HepG2 (cell line): Measurements from ENCODE around the gene DNAJB6. TPM values are rescaled to one million over a fixed set of nuclear protein-coding genes. Genes with fewer than 3 reads are reported as not detected.
"Not testable (repeated sequence)": the region's sequence is repeated elsewhere in the genome, so short reads cannot be mapped to it uniquely, and the experiment has no call there.

Experiments used
- ATAC-seq: fragments of 200-7000 bp; cut with Tn5 transposase; 3 replicates; pipeline ENCODE4 v1.9.1; 2020; ENCODE audit warnings: mild to moderate bottlenecking, moderate library complexity
- BruUV-seq: library from RNA; stranded (reverse); fragments of 400-500 nt; replicated peaks from 2 replicates; lab custom pipeline; 2021; lab: Mats Ljungman, UMichigan
- CTCF ChIA-PET: fragments of 300-600 bp; formaldehyde crosslinking; extraction: SDS; loops from one replicate; lab custom pipeline; 2021; ENCODE audit warnings: low total read pairs, inconsistent platforms, low intra/inter-chr PET ratio; lab: Yijun Ruan, JAX
- POLR2A ChIA-PET: fragments of 350-600 bp; sonication (Branson Sonifier 250); formaldehyde crosslinking; loops from one replicate; lab custom pipeline; 2020; ENCODE audit warnings: antibody characterized with exemption, inconsistent platforms; lab: Yijun Ruan, JAX
- DNase-seq: peaks from one replicate; pipeline ENCODE4 v3.0.0-alpha.2; 2015; ENCODE audit warnings: low spot score
- FAIRE-seq: peaks from 3 replicates; lab custom pipeline; 2011; peaks lifted over from hg19 to GRCh38; lab: Jason Lieb, UNC
- H2AFZ ChIP-seq: one replicate; pipeline ENCODE4 v1.6.1; 2011; ENCODE audit warnings: low read length, inconsistent platforms
- H3K27ac ChIP-seq: fragments of 300-600 bp; 3 replicates; pipeline ENCODE4 v1.8.0; 2011; ENCODE audit warnings: mixed run types, mild to moderate bottlenecking, mixed read lengths, low read length, inconsistent platforms; ENCODE audit not compliant: insufficient read depth; ENCODE audit errors: extremely low read length
- H3K27me3 ChIP-seq, 2 experiments: fragments of 200-600 bp in 1 of 2; 2 replicates in 1 of 2; 3 replicates in 1 of 2; pipeline versions ENCODE4 v1.6.0 to v1.8.0; 2011; ENCODE audit warnings: low read length in 2 of 2, mild to moderate bottlenecking in 2 of 2, moderate library complexity in 2 of 2, inconsistent platforms in 1 of 2; ENCODE audit not compliant: insufficient read depth in 2 of 2, control insufficient read depth in 1 of 2
- H3K36me3 ChIP-seq, 2 experiments: fragments of 200-600 bp in 1 of 2; replicated peaks in 1 of 2; 2 replicates in 1 of 2; 3 replicates in 1 of 2; pipeline versions ENCODE4 v1.5.1 to v1.8.0; 2011; ENCODE audit warnings: low read length in 2 of 2, inconsistent platforms in 1 of 2; ENCODE audit not compliant: insufficient read depth in 2 of 2, control insufficient read depth in 1 of 2
- H3K4me1 ChIP-seq: 2 replicates; pipeline ENCODE4 v1.5.1; 2012; ENCODE audit warnings: low read length, inconsistent platforms; ENCODE audit not compliant: insufficient read depth
- H3K4me2 ChIP-seq: 2 replicates; pipeline ENCODE4 v1.6.0; 2011; ENCODE audit warnings: low read depth, low read length, inconsistent platforms
- H3K4me3 ChIP-seq, 3 experiments: fragments of 200-600 bp in 1 of 3; sonication (generic), shearing (Covaris generic) in 1 of 3; replicated peaks in 1 of 3; 2 replicates each; pipeline ENCODE4 v1.5.1; 2011 to 2016; ENCODE audit warnings: low read length in 3 of 3, inconsistent platforms in 2 of 3, low read depth in 2 of 3, mild to moderate bottlenecking in 2 of 3, control low read depth in 1 of 3, mixed read lengths in 1 of 3; ENCODE audit not compliant: insufficient read depth in 1 of 3
- H3K79me2 ChIP-seq: one replicate; pipeline ENCODE4 v1.6.1; 2011; ENCODE audit warnings: low read length, inconsistent platforms; ENCODE audit not compliant: insufficient read depth
- H3K9ac ChIP-seq: 2 replicates; pipeline ENCODE4 v1.6.0; 2011; ENCODE audit warnings: mild to moderate bottlenecking, low read depth, low read length, inconsistent platforms; ENCODE audit not compliant: insufficient read depth
- H3K9me3 ChIP-seq: 2 replicates; pipeline ENCODE4 v1.5.1; 2012; ENCODE audit warnings: mild to moderate bottlenecking, low read length
- H4K20me1 ChIP-seq: 2 replicates; pipeline ENCODE4 v1.6.0; 2011; ENCODE audit warnings: inconsistent platforms, mild to moderate bottlenecking, low read length, moderate library complexity; ENCODE audit not compliant: insufficient read depth
- FUBP1 ChIP-seq: sonication (generic); formaldehyde crosslinking; IDR thresholded peaks from 2 replicates; pipeline ENCODE4 v1.5.1; 2020; ENCODE audit warnings: missing genetic modification reagents, mild to moderate bottlenecking, borderline replicate concordance
- KMT2A ChIP-seq: sonication (generic); formaldehyde crosslinking; IDR thresholded peaks from 2 replicates; pipeline ENCODE4 v1.4.0; 2020; ENCODE audit warnings: missing genetic modification reagents
- MAX ChIP-seq: IDR thresholded peaks from 2 replicates; pipeline ENCODE4 v1.6.1; 2012; ENCODE audit warnings: inconsistent platforms
- MED1 ChIP-seq: sonication (generic); formaldehyde crosslinking; IDR thresholded peaks from 2 replicates; pipeline ENCODE4 v1.4.0; 2020; ENCODE audit warnings: missing genetic modification reagents
- PHF21A ChIP-seq: sonication (generic); formaldehyde crosslinking; IDR thresholded peaks from 2 replicates; pipeline ENCODE4 v1.5.0; 2020; ENCODE audit warnings: mild to moderate bottlenecking, missing genetic modification reagents
- RXRA ChIP-seq: sonication (generic); formaldehyde crosslinking; IDR thresholded peaks from 2 replicates; pipeline ENCODE4 v1.5.1; 2020; ENCODE audit warnings: missing genetic modification reagents
- SAP130 ChIP-seq: IDR thresholded peaks from 2 replicates; pipeline ENCODE4 v1.6.1; 2016; ENCODE audit warnings: low read depth
- ZFX ChIP-seq: sonication (generic); formaldehyde crosslinking; IDR thresholded peaks from 2 replicates; pipeline ENCODE4 v1.4.0; 2020; ENCODE audit warnings: mild to moderate bottlenecking, low read depth, missing genetic modification reagents, moderate library complexity
- ZMYM3 ChIP-seq: sonication (generic); formaldehyde crosslinking; IDR thresholded peaks from 2 replicates; pipeline ENCODE4 v1.5.1; 2020; ENCODE audit warnings: mild to moderate bottlenecking, missing genetic modification reagents
- ZNF460 ChIP-seq: sonication (generic); formaldehyde crosslinking; IDR thresholded peaks from 2 replicates; pipeline ENCODE4 v1.5.1; 2020; ENCODE audit warnings: missing genetic modification reagents, mild to moderate bottlenecking, borderline replicate concordance
- ZNF605 ChIP-seq: sonication (generic); formaldehyde crosslinking; IDR thresholded peaks from 2 replicates; pipeline ENCODE4 v1.8.0; 2022; ENCODE audit warnings: mild to moderate bottlenecking, missing genetic modification reagents
- WGBS: methylation state at CpG from one replicate; pipeline ENCODE4 v1.1.6; 2017; ENCODE audit warnings: low lambda C conversion rate; 5-methylcytosine and 5-hydroxymethylcytosine counted together
- in situ Hi-C: cut with HindIII; loops from 2 replicates; pipeline ENCODE4 v1.10.0; 2017; ENCODE audit warnings: low pct_unique_long_range_greater_than_20kb; ENCODE audit not compliant: extremely low pct_ligation_motif_present
- intact Hi-C: fragments of 100-400 bp; cut with micrococcal nuclease; formaldehyde crosslinking; loops from one replicate; pipeline ENCODE4 v1.10.0; 2022; ENCODE audit not compliant: unreplicated experiment
- polyA plus RNA-seq, 8 experiments: library from polyadenylated mRNA; depleted of rRNA in 3 of 8; stranded (reverse) in 7 of 8; unstranded in 1 of 8; fragments of >200 nt; fragmentation: Illumina TruSeq in 4 of 8; extraction: Trizol in 4 of 8; gene quantifications; 2 replicates each; pipeline versions ENCODE4 v1.2.1 to v1.2.3, GENCODE V29; 2011 to 2016; ENCODE audit warnings: low read depth in 4 of 8, missing spikeins in 1 of 8, mixed read lengths in 1 of 8; ENCODE audit not compliant: insufficient read depth in 1 of 8
- total RNA-seq, 5 experiments: library from RNA; depleted of rRNA; stranded (reverse); fragments of >200 nt; fragmentation: Illumina TruSeq; extraction: Trizol; gene quantifications; 2 replicates each; pipeline ENCODE4 v1.2.3, GENCODE V29; 2016; ENCODE audit warnings: low read depth in 1 of 5

DNAJB6 gene
- total and polyA plus RNA-seq, 2 of the 13 experiments (the other 11 are each of a cell fraction or from before 2014, with no cell fraction given): 29.9 to 53.9 TPM

- TF ChIP-seq PHF21A (CRISPR knock-in tag) (0 out of 2 replicates have a peak, but pooled peaks have one; percentile 25), MED1 (CRISPR knock-in tag) (peak; percentile 41; the same call in 1 of the 2 replicates), KMT2A (CRISPR knock-in tag) (0 out of 2 replicates have a peak, but pooled peaks have one; percentile 35), SAP130 (CRISPR knock-in tag) (peak; percentile 45), ZFX (CRISPR knock-in tag) (peak; percentile 19; the same call in 1 of the 2 replicates), ZNF605 (CRISPR knock-in tag) (0 out of 2 replicates have a peak, but pooled peaks have one; percentile 17), FUBP1 (CRISPR knock-in tag) (no peak), RXRA (peak; percentile 28; the same call in 1 of the 2 replicates), MAX (0 out of 2 replicates have a peak, but pooled peaks have one; percentile 31), ZMYM3 (CRISPR knock-in tag) (peak; percentile 50; the same call in 1 of the 2 replicates)
Observed at GRCh38 chr7:157329447-157329846, 7.4 kb upstream of the DNAJB6 start (continued).

DNA sequence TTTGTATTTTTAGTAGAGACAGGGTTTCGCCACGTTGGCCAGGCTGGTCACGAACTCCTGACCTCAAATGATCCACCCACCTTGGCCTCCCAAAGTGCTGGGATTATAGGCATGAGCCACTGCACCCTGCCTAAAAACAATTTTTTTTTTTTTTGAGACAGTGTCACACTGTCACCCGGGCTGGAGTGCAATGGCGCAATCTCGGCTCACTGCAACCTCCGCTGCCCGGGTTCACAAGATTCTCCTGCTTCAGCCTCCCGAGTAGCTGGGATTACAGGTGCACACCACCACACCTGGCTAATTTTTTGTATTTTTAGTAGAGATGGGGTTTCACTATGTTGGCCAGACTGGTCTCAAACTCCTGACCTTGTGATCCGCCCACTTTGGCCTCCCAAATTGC, 6.2 kb upstream of the DNAJB6 start:
- H4K20me1 ChIP-seq, H3K27ac ChIP-seq, BruUV-seq, in situ Hi-C loops, H3K4me3 ChIP-seq, H3K79me2 ChIP-seq, H3K27me3 ChIP-seq, ATAC-seq, FAIRE-seq, DNase-seq, H3K9me3 ChIP-seq, intact Hi-C loops, H2AFZ ChIP-seq, H3K36me3 ChIP-seq, CTCF ChIA-PET, H3K9ac ChIP-seq: not testable (repeated sequence)
- Histone ChIP-seq H3K4me2 (peak overlapping the region; percentile 70; the same call in 1 of the 2 replicates), H3K4me1 (peaks cover 25% of the 10 kb centered on the region)
- peak; percentile 83 for TF ChIP-seq ZNF460 (CRISPR knock-in tag)
- POLR2A ChIA-PET: interaction anchor here (1.4 kb wide), 1 partner anchor 11 kb away, joined by 3 read pairs; no protein-coding TSS in a partner anchor
- WGBS: 18% methylated on average over 10 of the region's 10 CpGs

GRCh38 chr7:157331049-157331448, 5.8 kb upstream of the DNAJB6 start:
- in situ Hi-C loops, H3K79me2 ChIP-seq, BruUV-seq, DNase-seq, H3K4me2 ChIP-seq, H3K9ac ChIP-seq, H3K4me3 ChIP-seq, intact Hi-C loops, H3K27me3 ChIP-seq, H2AFZ ChIP-seq, FAIRE-seq, H3K9me3 ChIP-seq, H4K20me1 ChIP-seq, H3K27ac ChIP-seq, H3K36me3 ChIP-seq, ATAC-seq, CTCF ChIA-PET: not testable (repeated sequence)
- H3K4me1 ChIP-seq: peaks cover 29% of the 10 kb centered on the region
- POLR2A ChIA-PET: interaction anchor here (1.4 kb wide), 1 partner anchor 11 kb away, joined by 3 read pairs; no protein-coding TSS in a partner anchor
- WGBS: 63% methylated on average over 7 of the region's 7 CpGs
